ENCODE measurements around the gene ZNF362.

DNA sequence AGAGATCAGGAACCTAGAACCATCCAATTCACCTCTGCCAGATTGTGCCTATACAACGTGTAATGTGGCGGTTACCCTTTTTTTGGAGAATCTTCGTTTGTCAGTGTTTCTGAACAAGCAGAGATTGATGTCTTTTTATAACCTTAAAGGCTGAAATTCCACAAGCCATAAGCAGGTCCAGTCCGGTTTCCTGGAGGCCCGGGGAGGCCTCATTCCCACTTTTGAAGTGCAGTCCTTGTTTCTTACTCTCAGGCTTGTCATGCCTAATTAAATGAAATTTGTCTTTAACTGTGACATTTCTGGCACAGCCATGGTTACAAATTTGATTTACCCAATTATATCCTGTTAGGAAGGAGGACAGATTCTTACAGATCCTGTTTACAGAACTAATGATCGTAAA, 27.8 kb downstream of the ZNF362 start:
- TF ChIP-seq ZBTB7A (IDR thresholded peaks at IDR 0.05; ENCODE audit: low read depth) (no peak), CEBPB (IDR thresholded peaks at IDR 0.05) (no peak), REST (IDR thresholded peaks at IDR 0.05; ENCODE audit: low read depth) (no peak), EP300 (IDR thresholded peaks at IDR 0.05; ENCODE audit: borderline replicate concordance) (no peak)
- TF ChIP-seq, protein P1, sequence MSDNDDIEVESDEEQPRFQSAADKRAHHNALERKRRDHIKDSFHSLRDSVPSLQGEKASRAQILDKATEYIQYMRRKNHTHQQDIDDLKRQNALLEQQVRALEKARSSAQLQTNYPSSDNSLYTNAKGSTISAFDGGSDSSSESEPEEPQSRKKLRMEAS (IDR thresholded peaks at IDR 0.05) = no peak

All from Ishikawa (cell line).